WTC11 (cell line): ENCODE results near the gene TMEM236.

ENCODE experiments used
- E2F4 ChIP-seq: sonication (generic); formaldehyde crosslinking; IDR thresholded peaks from 2 replicates; pipeline ENCODE4 v1.8.1; 2022; ENCODE audit warnings: low read depth, mild to moderate bottlenecking, moderate library complexity, missing genetic modification reagents, borderline replicate concordance
- ESRRA ChIP-seq: sonication (generic); formaldehyde crosslinking; IDR thresholded peaks from 2 replicates; pipeline ENCODE4 v1.8.1; 2022; ENCODE audit warnings: mild to moderate bottlenecking, missing genetic modification reagents, borderline replicate concordance
- GABPB1 ChIP-seq: sonication (generic); formaldehyde crosslinking; IDR thresholded peaks from 2 replicates; pipeline ENCODE4 v1.8.1; 2023; ENCODE audit warnings: mild to moderate bottlenecking, missing genetic modification reagents
- JUN ChIP-seq: sonication (generic); formaldehyde crosslinking; IDR thresholded peaks from 2 replicates; pipeline ENCODE4 v1.8.0; 2023; ENCODE audit warnings: mild to moderate bottlenecking, missing genetic modification reagents
- MXD4 ChIP-seq: fragments of 250-450 bp; sonication (Bioruptor Pico); IDR thresholded peaks from 2 replicates; pipeline ENCODE4 v1.8.0; 2021; ENCODE audit warnings: mild to moderate bottlenecking, moderate library complexity, borderline replicate concordance
- TCF7 ChIP-seq: sonication (generic); formaldehyde crosslinking; IDR thresholded peaks from 2 replicates; pipeline ENCODE4 v1.8.0; 2022; ENCODE audit warnings: mild to moderate bottlenecking, low read depth, missing genetic modification reagents, moderate library complexity
- TF ChIP-seq, protein P1 (sequence below): fragments of 200-600 bp; IDR thresholded peaks from 2 replicates; pipeline ENCODE4 v1.8.0; 2022; ENCODE audit warnings: antibody characterized with exemption

DNA sequence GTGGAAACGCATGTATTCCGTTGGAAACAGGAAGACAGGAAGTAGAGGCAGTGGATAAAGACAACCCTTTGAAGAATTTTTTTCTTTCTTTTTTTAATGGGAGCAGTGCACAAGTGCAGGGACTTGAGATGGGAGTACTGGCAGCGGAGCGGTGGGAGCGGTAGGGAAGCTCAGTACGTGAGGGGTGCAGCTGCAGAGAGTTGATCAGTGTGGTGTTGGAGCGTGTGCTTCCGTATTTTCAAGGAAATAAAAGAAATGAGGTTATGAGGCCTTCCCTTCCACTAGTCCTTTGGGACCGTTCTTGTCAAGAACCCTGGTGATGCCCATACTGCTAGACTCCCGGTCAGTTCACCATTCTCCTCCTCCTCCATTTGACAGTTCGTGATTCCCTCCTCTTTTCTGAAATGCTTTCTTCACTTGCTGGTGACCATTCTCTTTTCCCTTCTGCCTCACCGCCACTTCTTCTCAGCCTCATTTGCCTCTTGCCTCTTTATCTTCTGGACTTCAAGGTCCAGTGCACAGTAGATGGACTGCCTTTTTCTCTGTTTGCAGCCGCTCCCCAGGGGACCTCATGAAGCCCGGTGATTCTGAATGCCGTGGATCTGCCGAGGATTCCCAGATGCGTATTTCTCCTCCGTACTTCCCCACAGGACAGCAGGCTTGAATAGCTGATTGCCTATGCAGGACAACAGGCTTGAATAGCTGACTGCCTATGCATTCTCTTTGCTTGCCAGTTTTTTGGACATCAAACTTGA lies 39.1 kb upstream of the TMEM236 start:
- TF ChIP-seq, protein P1, sequence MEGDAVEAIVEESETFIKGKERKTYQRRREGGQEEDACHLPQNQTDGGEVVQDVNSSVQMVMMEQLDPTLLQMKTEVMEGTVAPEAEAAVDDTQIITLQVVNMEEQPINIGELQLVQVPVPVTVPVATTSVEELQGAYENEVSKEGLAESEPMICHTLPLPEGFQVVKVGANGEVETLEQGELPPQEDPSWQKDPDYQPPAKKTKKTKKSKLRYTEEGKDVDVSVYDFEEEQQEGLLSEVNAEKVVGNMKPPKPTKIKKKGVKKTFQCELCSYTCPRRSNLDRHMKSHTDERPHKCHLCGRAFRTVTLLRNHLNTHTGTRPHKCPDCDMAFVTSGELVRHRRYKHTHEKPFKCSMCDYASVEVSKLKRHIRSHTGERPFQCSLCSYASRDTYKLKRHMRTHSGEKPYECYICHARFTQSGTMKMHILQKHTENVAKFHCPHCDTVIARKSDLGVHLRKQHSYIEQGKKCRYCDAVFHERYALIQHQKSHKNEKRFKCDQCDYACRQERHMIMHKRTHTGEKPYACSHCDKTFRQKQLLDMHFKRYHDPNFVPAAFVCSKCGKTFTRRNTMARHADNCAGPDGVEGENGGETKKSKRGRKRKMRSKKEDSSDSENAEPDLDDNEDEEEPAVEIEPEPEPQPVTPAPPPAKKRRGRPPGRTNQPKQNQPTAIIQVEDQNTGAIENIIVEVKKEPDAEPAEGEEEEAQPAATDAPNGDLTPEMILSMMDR: no peak
- TF ChIP-seq ESRRA (CRISPR knock-in tag) (no peak), GABPB1 (no peak), MXD4 (CRISPR knock-in tag) (no peak), E2F4 (no peak), JUN (CRISPR knock-in tag) (no peak), TCF7 (no peak)
